Measurements from ENCODE around the gene NONO. TPM values are rescaled to one million over a fixed set of nuclear protein-coding genes. Genes with fewer than 3 reads are reported as not detected.

Gene NONO
- total and polyA plus RNA-seq, 7 donors = 57.9 to 119 (median 106) TPM

- WGBS, 3 donors = 19 to 39% (median 24%) methylated on average over 15 to 16 of the region's 16 CpGs
- Histone ChIP-seq H3K4me1 (peaks cover 15% of the 10 kb centered on the region), H3K36me3 (ENCODE audit: insufficient read depth in 1 of 2, low read depth in 1 of 2) (no peaks in the 10 kb centered on the region), H3K27ac (peak overlapping the region; percentile 84), H3K27me3 (ENCODE audit: insufficient read depth in 3 of 3, low read length in 2 of 3) (peaks cover 0 to 8% (median 0%) of the 10 kb centered on the region in 3 donors), H3K9me3 (no peaks in the 10 kb centered on the region), H3K4me3 (peak overlapping the region; percentile 75)
- ATAC-seq (peak; percentile 63 to 75 (median 68)), DNase-seq (no peak)
- no peak for TF ChIP-seq CTCF (IDR thresholded peaks at IDR 0.05)
- intact Hi-C loops (cut with DNase I) = no loop called here
Observed at GRCh38 chrX:71282514-71283402, 677 bp upstream of the NONO start.

GRCh38 chrX:71285929-71286328 lies 2.5 kb downstream of the NONO start:
- intact Hi-C loops (cut with DNase I) = no loop called here

GRCh38 chrX:71291381-71291780 lies 7.9 kb downstream of the NONO start:
- H3K9me3 ChIP-seq = no peaks in the 10 kb centered on the region
- no peak for TF ChIP-seq CTCF (IDR thresholded peaks at IDR 0.05)
- DNase-seq (no peak), ATAC-seq (no peak)
- intact Hi-C loops (cut with DNase I) = loop anchor here in 1 of 2 donors (5.0 kb wide), 1 partner anchor 141 kb away; no protein-coding TSS in a partner anchor
- peaks cover 8% of the 10 kb centered on the region for H3K4me1 ChIP-seq
- no peaks in the 10 kb centered on the region for H3K27me3 ChIP-seq (ENCODE audit: insufficient read depth in 3 of 3, low read length in 2 of 3)
- no peak overlapping the region for H3K27ac ChIP-seq
- WGBS, 3 donors = 71 to 84% (median 84%) methylated on average over 6 of the region's 6 CpGs
- no peak overlapping the region for H3K4me3 ChIP-seq
- H3K36me3 ChIP-seq (ENCODE audit: insufficient read depth in 1 of 2, low read depth in 1 of 2) = peaks cover 4 to 64% of the 10 kb centered on the region in 2 donors

More at GRCh38 chrX:71285929-71286328, 2.5 kb downstream of the NONO start:
- Histone ChIP-seq H3K36me3 (ENCODE audit: insufficient read depth in 1 of 2, low read depth in 1 of 2) (peaks cover 0 to 10% of the 10 kb centered on the region in 2 donors), H3K4me3 (peak overlapping the region; percentile 75), H3K27ac (no peak overlapping the region), H3K4me1 (peaks cover 23% of the 10 kb centered on the region), H3K9me3 (no peaks in the 10 kb centered on the region), H3K27me3 (ENCODE audit: insufficient read depth in 3 of 3, low read length in 2 of 3) (no peaks in the 10 kb centered on the region)
- no peak for TF ChIP-seq CTCF (IDR thresholded peaks at IDR 0.05)
- DNase-seq (no peak), ATAC-seq (no peak)

- Histone ChIP-seq H3K4me3 (no peak overlapping the region), H3K36me3 (ENCODE audit: insufficient read depth in 1 of 2, low read depth in 1 of 2) (peaks cover 4 to 79% of the 10 kb centered on the region in 2 donors), H3K27ac (no peak overlapping the region), H3K4me1 (peaks cover 8% of the 10 kb centered on the region), H3K9me3 (no peaks in the 10 kb centered on the region), H3K27me3 (ENCODE audit: insufficient read depth in 3 of 3, low read length in 2 of 3) (no peaks in the 10 kb centered on the region)
- WGBS, 3 donors = 76 to 85% (median 85%) methylated on average over 7 of the region's 7 CpGs
- TF ChIP-seq CTCF (IDR thresholded peaks at IDR 0.05) = no peak
- DNase-seq (no peak), ATAC-seq (no peak)
- intact Hi-C loops (cut with DNase I) = loop anchor here in 1 of 2 donors (5.0 kb wide), 1 partner anchor 139 kb away; no protein-coding TSS in a partner anchor
Observed at GRCh38 chrX:71292669-71293365, 9.4 kb downstream of the NONO start.

All from psoas muscle (tissue), 8 donors.